Colon (tissue), 2 donors: Measurements from ENCODE around the gene GDF15.

Experiments used
- FAIRE-seq: peaks from 2 replicates; lab custom pipeline; 2012; peaks lifted over from hg19 to GRCh38; lab: Jason Lieb, UNC
- donor health status: control.
- donor health status: control.

GDF15 gene

GRCh38 chr19:18419195-18419698 is 33.3 kb downstream of the GDF15 start, which contains the start of gene SSBP4:
TSS of gene SSBP4 (plus strand) at chr19:18419398. CDS start at chr19:18419649, 251 bp downstream.
- no peak for FAIRE-seq

- FAIRE-seq: no peak
These were observed 33.9 kb downstream of the GDF15 start for GRCh38 chr19:18419699-18420460.

- no peak for FAIRE-seq
These were observed 35.0 kb downstream of the GDF15 start for GRCh38 chr19:18420930-18421329.

GRCh38 chr19:18421371-18421959 is 35.5 kb downstream of the GDF15 start:
- FAIRE-seq: no peak

GRCh38 chr19:18422530-18423191 is 36.7 kb downstream of the GDF15 start:
- FAIRE-seq: no peak

GRCh38 chr19:18423258-18424020 is 37.5 kb downstream of the GDF15 start:
- no peak for FAIRE-seq

- no peak for FAIRE-seq
These were observed 38.3 kb downstream of the GDF15 start for GRCh38 chr19:18424122-18424889.

GRCh38 chr19:18424890-18425514 is 39.0 kb downstream of the GDF15 start:
- no peak for FAIRE-seq

GRCh38 chr19:18425515-18426415 is 39.8 kb downstream of the GDF15 start:
- FAIRE-seq: no peak

GRCh38 chr19:18426416-18426767 is 40.4 kb downstream of the GDF15 start:
- no peak for FAIRE-seq

- FAIRE-seq: no peak
These were observed 41.3 kb downstream of the GDF15 start for GRCh38 chr19:18427080-18427742.

- FAIRE-seq: no peak
These were observed 41.8 kb downstream of the GDF15 start for GRCh38 chr19:18427743-18428113.

- no peak for FAIRE-seq
These were observed 42.3 kb downstream of the GDF15 start for GRCh38 chr19:18428173-18428786.

- no peak for FAIRE-seq
These were observed 43.1 kb downstream of the GDF15 start for GRCh38 chr19:18428787-18429674.

GRCh38 chr19:18429717-18430416 is 43.9 kb downstream of the GDF15 start:
- no peak for FAIRE-seq

GRCh38 chr19:18430417-18431144 is 44.6 kb downstream of the GDF15 start:
- FAIRE-seq: no peak
